Measurements from ENCODE around the gene MAN1C1.

The MAN1C1 gene

DNA sequence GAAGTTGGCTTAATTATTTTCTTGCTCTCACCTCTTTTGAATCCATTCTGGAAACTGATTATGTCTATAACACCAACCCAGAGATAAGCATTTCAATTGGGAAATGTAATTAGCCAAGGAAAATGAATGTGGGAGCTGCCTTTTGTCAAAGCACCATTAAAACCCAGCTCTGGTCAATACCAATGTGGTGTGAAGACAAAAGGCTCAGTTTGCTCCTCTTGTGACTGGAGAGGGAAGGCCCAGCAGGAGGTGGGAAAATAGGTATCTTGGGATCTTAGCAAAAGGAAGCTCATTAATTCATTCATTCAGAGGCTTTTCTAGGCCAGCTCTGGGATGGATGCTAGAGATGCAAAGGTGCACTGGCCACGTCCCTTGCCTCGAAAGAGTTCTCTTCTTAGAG lies 108.4 kb downstream of the MAN1C1 start:
- TF ChIP-seq CTCF (IDR thresholded peaks at IDR 0.05; ENCODE audit: low read depth, low read length): no peak
- DNase-seq (ENCODE audit: extremely low read depth, low read depth): no peak

GRCh38 chr1:25725482-25725881 lies 108.9 kb downstream of the MAN1C1 start:
- no peak for DNase-seq (ENCODE audit: extremely low read depth, low read depth)
- no peak for TF ChIP-seq CTCF (IDR thresholded peaks at IDR 0.05; ENCODE audit: low read depth, low read length)

DNA sequence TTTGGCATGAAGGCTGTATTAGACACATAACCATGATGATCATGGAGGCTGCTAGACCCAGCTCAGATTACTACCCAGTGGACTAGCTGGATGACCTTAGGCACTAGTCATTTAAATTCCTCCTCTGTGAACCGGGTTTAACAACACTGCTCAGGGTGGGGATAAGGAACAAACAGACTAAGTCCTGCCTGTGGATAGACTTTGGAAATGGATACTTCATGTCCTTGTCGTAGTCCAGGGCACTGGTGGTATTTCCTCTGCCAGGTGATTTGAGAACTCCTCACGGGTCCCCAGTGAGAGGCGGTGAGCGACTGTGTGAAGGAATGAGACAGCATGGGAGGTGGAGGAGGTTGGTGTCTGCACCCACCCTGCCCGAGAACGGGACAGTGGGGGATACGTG lies 110.5 kb downstream of the MAN1C1 start:
- DNase-seq (ENCODE audit: extremely low read depth, low read depth): no peak
- TF ChIP-seq CTCF (IDR thresholded peaks at IDR 0.05; ENCODE audit: low read depth, low read length): no peak

- no peak for DNase-seq (ENCODE audit: extremely low read depth, low read depth)
- TF ChIP-seq CTCF (IDR thresholded peaks at IDR 0.05; ENCODE audit: low read depth, low read length): no peak
Observed at GRCh38 chr1:25727635-25728286, 111.2 kb downstream of the MAN1C1 start.

GRCh38 chr1:25728301-25728935 lies 111.8 kb downstream of the MAN1C1 start:
- TF ChIP-seq CTCF (IDR thresholded peaks at IDR 0.05; ENCODE audit: low read depth, low read length): no peak
- no peak for DNase-seq (ENCODE audit: extremely low read depth, low read depth)

- TF ChIP-seq CTCF (IDR thresholded peaks at IDR 0.05; ENCODE audit: low read depth, low read length): no peak
- DNase-seq (ENCODE audit: extremely low read depth, low read depth): no peak
Observed at GRCh38 chr1:25729045-25729444, 112.5 kb downstream of the MAN1C1 start.

DNA sequence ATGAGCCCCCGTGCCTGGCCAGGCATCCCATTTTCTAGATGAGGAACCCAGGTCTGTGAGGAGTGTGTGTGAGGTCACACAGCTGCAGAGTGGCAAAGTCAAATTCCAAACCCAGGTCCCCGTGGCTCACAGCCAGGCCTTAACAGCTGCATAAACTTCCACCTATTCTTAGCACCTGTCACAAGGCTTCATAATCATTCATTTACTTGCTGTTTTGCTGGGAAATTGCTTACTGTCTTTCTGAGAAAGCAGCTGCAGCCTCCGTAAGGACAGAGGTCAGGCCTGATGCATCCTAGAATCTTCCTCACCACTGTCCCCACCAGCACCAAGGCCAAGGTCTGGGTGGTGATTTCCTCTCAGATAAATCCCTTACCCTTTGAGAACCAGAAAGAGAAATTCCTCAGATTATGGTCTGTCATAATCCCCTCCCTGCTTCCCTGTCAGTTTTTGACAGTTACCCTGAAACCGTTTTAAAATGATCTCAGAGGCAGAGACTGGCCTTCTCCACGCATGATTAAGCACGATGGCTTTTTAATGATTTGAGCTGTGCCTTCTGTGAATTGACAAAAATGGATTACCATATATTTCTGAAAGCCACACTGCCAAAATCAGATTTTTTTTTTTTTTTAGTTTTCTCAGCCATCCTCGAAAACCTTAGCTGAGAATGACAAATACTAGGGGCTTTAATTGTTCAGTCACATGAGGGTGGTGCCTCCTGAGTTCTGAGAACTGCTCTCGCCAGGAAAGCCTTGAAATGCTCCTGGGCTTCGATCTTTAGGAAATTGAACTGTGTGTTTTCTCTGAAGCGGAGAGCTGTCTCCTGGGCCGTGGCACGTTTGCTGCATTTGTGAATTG lies 113.4 kb downstream of the MAN1C1 start:
- no peak for DNase-seq (ENCODE audit: extremely low read depth, low read depth)
- no peak for TF ChIP-seq CTCF (IDR thresholded peaks at IDR 0.05; ENCODE audit: low read depth, low read length)
